ENCODE measurements around the gene RNF14.

DNA sequence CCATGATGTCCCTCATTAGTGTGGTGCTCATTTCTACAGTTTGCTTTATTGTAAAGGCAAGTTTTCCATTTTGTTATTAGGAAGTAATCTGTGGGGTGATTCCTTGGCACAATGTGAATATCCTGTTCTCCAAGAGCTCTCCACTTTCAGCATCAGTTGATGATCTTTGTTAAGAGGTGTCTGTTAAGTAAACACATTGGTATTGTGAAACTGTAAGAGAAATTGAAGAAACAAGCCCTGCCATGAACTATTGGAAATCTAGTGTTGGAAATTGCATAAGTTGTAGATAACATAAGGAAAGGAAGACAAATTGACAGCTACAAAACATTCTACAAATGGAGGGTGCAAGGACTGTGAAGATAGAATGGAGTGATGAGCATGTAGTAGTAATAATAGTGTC is 17.2 kb downstream of the RNF14 start:
- TF ChIP-seq RBAK (tag by site-specific recombination; IDR thresholded peaks at IDR 0.05) (no peak), CTCF (tag by site-specific recombination; IDR thresholded peaks at IDR 0.05) (no peak), ZNF416 (tag by site-specific recombination; IDR thresholded peaks at IDR 0.05) (no peak), ZNF202 (tag by site-specific recombination; IDR thresholded peaks at IDR 0.05; ENCODE audit: borderline replicate concordance) (no peak), KLF7 (tag by site-specific recombination; IDR thresholded peaks at IDR 0.05; ENCODE audit: borderline replicate concordance) (no peak)

Data from HEK293 (cell line).